Subcutaneous adipose tissue (tissue), 4 donors: ENCODE measurements around the gene PCSK9. TPM values are rescaled to one million over a fixed set of nuclear protein-coding genes. Genes with fewer than 3 reads are reported as not detected.

Experiments
- total RNA-seq, 4 donors: library from RNA; depleted of rRNA; stranded (reverse); fragments of >200 nt; gene quantifications; one replicate each; pipeline ENCODE4 v1.1.0, GENCODE V29; 2016
- TF ChIP-seq, protein P1 (sequence below): fragments of 450-650 bp; IDR thresholded peaks from one replicate; pipeline ENCODE4 v1.5.1; 2016; ENCODE audit warnings: low read depth, mild to moderate bottlenecking, control low read depth, antibody characterized with exemption, moderate library complexity

Gene PCSK9
- total RNA-seq, 4 donors from 2014 or later, result not detected

DNA sequence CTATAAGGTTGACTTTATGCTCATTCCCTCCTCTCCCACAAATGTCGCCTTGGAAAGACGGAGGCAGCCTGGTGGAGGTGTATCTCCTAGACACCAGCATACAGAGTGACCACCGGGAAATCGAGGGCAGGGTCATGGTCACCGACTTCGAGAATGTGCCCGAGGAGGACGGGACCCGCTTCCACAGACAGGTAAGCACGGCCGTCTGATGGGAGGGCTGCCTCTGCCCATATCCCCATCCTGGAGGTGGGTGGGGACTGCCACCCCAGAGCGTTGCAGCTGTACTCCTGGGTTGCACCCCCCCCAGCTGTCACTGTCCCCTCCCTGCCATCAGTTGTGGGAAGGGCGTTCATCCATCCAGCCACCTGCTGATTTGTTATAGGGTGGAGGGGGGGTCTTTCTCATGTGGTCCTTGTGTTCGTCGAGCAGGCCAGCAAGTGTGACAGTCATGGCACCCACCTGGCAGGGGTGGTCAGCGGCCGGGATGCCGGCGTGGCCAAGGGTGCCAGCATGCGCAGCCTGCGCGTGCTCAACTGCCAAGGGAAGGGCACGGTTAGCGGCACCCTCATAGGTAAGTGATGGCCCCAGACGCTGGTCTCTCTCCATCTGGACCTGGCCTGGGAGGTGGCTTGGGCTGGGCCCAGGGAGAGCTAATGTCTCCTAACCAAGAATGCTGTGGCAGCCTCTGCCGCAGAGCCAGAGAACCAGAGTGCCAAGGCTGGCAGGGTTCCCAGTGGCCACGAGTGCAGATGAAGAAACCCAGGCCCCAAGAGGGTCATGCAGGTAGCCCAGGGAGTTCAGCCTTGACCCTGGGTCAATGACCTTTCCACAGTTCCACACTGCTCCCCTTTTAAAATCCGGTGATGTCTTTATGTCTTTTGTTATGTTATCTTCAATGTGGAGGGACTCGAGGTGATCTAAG lies 13.1 kb downstream of the PCSK9 start:
- TF ChIP-seq, protein P1, sequence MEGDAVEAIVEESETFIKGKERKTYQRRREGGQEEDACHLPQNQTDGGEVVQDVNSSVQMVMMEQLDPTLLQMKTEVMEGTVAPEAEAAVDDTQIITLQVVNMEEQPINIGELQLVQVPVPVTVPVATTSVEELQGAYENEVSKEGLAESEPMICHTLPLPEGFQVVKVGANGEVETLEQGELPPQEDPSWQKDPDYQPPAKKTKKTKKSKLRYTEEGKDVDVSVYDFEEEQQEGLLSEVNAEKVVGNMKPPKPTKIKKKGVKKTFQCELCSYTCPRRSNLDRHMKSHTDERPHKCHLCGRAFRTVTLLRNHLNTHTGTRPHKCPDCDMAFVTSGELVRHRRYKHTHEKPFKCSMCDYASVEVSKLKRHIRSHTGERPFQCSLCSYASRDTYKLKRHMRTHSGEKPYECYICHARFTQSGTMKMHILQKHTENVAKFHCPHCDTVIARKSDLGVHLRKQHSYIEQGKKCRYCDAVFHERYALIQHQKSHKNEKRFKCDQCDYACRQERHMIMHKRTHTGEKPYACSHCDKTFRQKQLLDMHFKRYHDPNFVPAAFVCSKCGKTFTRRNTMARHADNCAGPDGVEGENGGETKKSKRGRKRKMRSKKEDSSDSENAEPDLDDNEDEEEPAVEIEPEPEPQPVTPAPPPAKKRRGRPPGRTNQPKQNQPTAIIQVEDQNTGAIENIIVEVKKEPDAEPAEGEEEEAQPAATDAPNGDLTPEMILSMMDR, result no peak

DNA sequence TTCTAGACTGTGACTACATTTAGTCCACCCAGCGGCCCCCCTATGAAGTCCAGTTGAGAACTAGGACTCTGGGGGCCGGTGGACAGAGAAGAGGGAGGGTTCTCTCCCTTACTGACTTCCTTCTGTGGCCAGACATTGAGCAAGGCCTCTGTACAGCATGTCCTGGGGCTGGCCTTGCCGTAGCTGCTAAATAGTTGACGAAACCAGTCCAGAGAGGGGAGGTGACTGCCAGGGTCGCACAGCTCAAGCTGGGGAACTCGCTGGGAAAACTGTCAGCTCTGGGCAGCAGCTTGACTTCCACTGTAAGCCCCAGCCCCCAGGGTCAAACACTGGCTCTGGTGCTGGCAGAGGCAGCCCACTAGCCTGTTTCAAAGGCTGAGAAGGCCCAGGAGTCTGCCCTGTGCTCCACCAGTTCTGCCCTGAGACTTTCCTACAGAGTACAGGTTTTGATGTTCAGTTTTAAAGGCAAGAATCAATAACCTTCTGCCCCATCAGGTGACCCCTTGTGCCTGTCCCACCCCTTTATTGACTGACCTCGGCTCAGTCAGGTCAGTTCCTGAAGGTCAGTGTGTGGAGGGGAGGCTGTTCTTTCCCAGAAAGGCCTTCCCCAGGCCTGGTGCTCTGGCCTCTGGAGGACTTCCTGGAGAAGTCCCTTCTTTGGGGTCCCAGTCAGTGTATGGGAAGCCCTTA lies 14.1 kb downstream of the PCSK9 start:
- TF ChIP-seq, protein P1, result no peak

DNA sequence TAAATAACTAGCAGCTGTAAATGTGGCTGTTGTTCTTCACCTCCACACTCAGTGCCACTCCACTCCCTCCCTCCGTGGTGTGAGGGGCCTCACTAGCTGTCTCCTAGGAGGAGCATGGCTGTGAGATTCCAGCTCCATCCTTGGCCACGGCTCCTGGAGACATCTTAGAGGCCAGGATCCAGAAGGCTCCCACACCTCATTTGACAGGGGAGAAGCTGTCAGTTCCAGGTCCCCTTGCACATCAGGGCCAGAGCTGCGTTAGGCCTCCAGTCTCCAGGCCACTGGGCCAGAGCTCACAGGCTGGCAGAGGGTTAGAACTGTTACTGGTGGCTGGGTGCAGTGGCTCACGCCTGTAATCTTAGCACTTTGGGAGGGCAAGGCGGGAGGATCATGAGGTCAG lies 15.0 kb downstream of the PCSK9 start:
- TF ChIP-seq, protein P1, result no peak

GRCh38 chr1:55055084-55055882 lies 15.9 kb downstream of the PCSK9 start:
- TF ChIP-seq, protein P1, result no peak

DNA sequence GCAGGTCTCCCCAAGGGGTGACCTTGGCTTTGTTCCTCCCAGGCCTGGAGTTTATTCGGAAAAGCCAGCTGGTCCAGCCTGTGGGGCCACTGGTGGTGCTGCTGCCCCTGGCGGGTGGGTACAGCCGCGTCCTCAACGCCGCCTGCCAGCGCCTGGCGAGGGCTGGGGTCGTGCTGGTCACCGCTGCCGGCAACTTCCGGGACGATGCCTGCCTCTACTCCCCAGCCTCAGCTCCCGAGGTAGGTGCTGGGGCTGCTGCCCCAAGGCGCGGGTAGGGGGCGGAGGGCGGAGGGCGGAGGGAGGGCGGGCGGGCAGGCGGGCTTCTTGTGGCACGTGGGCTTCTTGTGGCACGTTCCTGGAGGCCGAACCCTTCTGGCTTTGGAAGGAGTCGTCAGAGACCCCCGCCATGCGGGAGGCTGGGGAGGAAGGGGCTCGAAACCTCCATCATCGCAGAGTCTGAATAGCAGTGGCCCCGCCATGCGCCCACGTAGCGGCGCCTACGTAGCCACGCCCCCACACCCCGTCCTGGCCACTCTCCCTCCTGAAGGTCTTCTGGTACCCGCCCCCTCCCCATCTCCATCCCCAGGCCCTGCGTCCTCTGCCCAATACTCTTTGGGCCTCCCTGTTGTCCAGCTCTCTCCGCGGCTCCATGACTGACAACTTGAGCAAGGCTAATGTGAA lies 16.7 kb downstream of the PCSK9 start:
- TF ChIP-seq, protein P1, result no peak

DNA sequence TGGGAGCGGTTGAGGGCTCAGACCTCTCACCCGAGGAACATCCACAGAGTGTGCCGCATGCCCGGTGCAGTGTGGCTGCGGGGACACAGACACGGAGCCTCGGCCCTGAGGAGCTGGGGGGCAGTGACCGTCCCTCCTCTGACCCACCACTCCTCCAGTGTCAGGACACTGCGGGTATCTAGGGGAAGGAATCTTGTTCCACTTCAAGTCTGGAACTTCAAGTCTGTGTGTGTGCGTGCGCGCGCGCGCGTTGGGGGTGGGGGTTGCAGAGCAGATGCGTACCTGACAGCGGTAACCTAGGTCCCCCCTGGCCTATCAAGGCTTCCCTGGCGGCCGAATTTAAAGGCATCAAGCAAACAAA lies 17.3 kb downstream of the PCSK9 start:
- TF ChIP-seq, protein P1, result no peak
